ENCODE results near the gene COL17A1.

Gene COL17A1

GRCh38 chr10:104043854-104044253 lies 41.8 kb downstream of the COL17A1 start:
- Histone ChIP-seq H3K9ac (no peak overlapping the region), H2AFZ (ENCODE audit: low read depth) (no peak overlapping the region), H3K4me2 (no peak overlapping the region), H3K4me1 (ENCODE audit: low read depth, poor library complexity, severe bottlenecking) (no peaks in the 10 kb centered on the region), H3K36me3 (ENCODE audit: insufficient read depth) (no peaks in the 10 kb centered on the region), H3K79me2 (ENCODE audit: insufficient read depth, low read depth) (no peaks in the 10 kb centered on the region), H3K4me3 (IDR thresholded peaks at IDR 0.05; ENCODE audit: insufficient read depth, low read depth, low read length) (no peak overlapping the region), H3K27ac (no peak overlapping the region), H3K27me3 (ENCODE audit: insufficient read depth, low read depth) (no peaks in the 10 kb centered on the region), H4K20me1 (ENCODE audit: insufficient read depth) (no peaks in the 10 kb centered on the region)
- TF ChIP-seq, protein P1, sequence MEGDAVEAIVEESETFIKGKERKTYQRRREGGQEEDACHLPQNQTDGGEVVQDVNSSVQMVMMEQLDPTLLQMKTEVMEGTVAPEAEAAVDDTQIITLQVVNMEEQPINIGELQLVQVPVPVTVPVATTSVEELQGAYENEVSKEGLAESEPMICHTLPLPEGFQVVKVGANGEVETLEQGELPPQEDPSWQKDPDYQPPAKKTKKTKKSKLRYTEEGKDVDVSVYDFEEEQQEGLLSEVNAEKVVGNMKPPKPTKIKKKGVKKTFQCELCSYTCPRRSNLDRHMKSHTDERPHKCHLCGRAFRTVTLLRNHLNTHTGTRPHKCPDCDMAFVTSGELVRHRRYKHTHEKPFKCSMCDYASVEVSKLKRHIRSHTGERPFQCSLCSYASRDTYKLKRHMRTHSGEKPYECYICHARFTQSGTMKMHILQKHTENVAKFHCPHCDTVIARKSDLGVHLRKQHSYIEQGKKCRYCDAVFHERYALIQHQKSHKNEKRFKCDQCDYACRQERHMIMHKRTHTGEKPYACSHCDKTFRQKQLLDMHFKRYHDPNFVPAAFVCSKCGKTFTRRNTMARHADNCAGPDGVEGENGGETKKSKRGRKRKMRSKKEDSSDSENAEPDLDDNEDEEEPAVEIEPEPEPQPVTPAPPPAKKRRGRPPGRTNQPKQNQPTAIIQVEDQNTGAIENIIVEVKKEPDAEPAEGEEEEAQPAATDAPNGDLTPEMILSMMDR (conservative IDR thresholded peaks at IDR 0.05; ENCODE audit: low read depth, low read length): no peak

DNA sequence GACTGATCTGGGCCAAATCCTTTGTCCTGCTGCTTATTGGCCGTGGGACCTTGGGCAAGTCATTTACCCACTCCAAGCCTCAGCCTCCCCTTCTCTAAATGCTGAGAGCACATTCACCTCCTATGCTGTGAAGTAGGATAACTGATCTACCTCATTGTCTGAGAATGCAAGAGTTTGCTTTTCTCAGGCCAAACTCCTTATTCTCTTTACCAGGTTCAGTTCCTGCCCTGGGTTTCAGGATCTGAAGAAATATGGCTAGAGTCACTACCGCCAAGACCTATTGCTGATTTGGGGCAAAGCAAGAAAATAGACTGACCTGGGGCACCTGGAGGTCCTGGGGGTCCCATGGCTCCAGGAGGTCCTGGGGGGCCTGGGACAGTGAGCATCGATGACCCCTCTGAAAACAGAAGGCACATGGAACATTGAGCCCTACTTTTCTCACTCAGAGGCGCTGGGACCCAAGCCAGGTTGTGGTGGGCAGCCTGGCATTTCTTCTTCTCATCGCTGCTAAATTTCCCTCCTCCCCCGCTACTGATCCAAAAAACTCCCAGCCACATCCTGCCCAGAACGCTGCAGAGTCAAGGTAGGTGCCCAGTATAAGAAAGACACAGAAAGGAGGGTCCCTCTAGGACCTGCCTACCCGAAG lies 42.4 kb downstream of the COL17A1 start:
- Histone ChIP-seq H3K79me2 (ENCODE audit: insufficient read depth, low read depth) (no peaks in the 10 kb centered on the region), H3K4me2 (no peak overlapping the region), H3K9ac (no peak overlapping the region), H3K36me3 (ENCODE audit: insufficient read depth) (no peaks in the 10 kb centered on the region), H3K27ac (no peak overlapping the region), H2AFZ (ENCODE audit: low read depth) (no peak overlapping the region), H3K4me3 (IDR thresholded peaks at IDR 0.05; ENCODE audit: insufficient read depth, low read depth, low read length) (no peak overlapping the region), H4K20me1 (ENCODE audit: insufficient read depth) (no peaks in the 10 kb centered on the region), H3K27me3 (ENCODE audit: insufficient read depth, low read depth) (no peaks in the 10 kb centered on the region), H3K4me1 (ENCODE audit: low read depth, poor library complexity, severe bottlenecking) (no peaks in the 10 kb centered on the region)
- TF ChIP-seq, protein P1 (conservative IDR thresholded peaks at IDR 0.05; ENCODE audit: low read depth, low read length): no peak

DNA sequence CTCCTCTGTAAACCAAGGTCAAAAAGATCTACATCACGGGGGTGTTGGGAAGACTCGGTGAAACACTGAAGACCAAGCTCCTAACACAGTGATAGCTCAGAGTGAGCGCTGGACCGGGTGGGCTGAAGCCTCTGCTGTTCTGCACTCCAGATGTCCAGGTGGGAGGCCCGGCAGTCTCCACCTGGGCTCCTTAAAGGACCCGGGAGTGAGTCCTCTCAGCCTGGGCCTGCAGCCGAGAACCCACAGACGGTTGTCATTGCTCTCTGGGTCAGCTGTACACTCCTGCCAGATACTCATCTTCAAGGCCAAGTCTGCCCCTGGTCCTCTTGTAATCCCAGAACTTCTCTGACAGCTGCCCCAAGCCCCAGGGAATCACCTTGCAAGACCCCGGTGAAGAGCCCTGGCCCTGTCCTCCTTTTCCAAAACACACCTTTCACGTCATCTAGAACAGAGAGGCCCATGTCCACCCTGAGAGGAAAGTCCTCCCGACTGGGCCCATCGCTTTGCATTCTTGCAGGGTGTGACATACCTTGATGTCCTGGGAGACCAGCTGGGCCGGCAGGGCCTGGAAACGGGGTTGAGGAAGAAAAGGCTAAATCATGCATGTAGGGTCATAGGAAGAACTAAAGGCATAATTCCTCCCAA lies 43.7 kb downstream of the COL17A1 start:
- H3K79me2 ChIP-seq (ENCODE audit: insufficient read depth, low read depth): no peaks in the 10 kb centered on the region
- H3K27ac ChIP-seq: no peak overlapping the region
- no peak overlapping the region for H3K4me3 ChIP-seq (IDR thresholded peaks at IDR 0.05; ENCODE audit: insufficient read depth, low read depth, low read length)
- TF ChIP-seq, protein P1 (conservative IDR thresholded peaks at IDR 0.05; ENCODE audit: low read depth, low read length): no peak
- no peaks in the 10 kb centered on the region for H3K4me1 ChIP-seq (ENCODE audit: low read depth, poor library complexity, severe bottlenecking)
- no peaks in the 10 kb centered on the region for H4K20me1 ChIP-seq (ENCODE audit: insufficient read depth)
- H2AFZ ChIP-seq (ENCODE audit: low read depth): no peak overlapping the region
- H3K4me2 ChIP-seq: no peak overlapping the region
- no peaks in the 10 kb centered on the region for H3K36me3 ChIP-seq (ENCODE audit: insufficient read depth)
- H3K9ac ChIP-seq: no peak overlapping the region
- H3K27me3 ChIP-seq (ENCODE audit: insufficient read depth, low read depth): no peaks in the 10 kb centered on the region

- Histone ChIP-seq H2AFZ (ENCODE audit: low read depth) (no peak overlapping the region), H3K4me2 (no peak overlapping the region), H3K4me1 (ENCODE audit: low read depth, poor library complexity, severe bottlenecking) (no peaks in the 10 kb centered on the region), H3K36me3 (ENCODE audit: insufficient read depth) (no peaks in the 10 kb centered on the region), H3K4me3 (IDR thresholded peaks at IDR 0.05; ENCODE audit: insufficient read depth, low read depth, low read length) (no peak overlapping the region), H3K9ac (no peak overlapping the region), H3K27ac (no peak overlapping the region), H3K79me2 (ENCODE audit: insufficient read depth, low read depth) (no peaks in the 10 kb centered on the region), H4K20me1 (ENCODE audit: insufficient read depth) (no peaks in the 10 kb centered on the region), H3K27me3 (ENCODE audit: insufficient read depth, low read depth) (no peaks in the 10 kb centered on the region)
- TF ChIP-seq, protein P1 (conservative IDR thresholded peaks at IDR 0.05; ENCODE audit: low read depth, low read length): no peak
Observed at GRCh38 chr10:104040862-104041789, 44.6 kb downstream of the COL17A1 start.

All from KMS-11 (cell line).